DOHH2 (cell line): Measurements from ENCODE around the gene CASKIN1.

Experiments used
- CTCF ChIP-seq: fragments of 200-600 bp; sonication (generic); IDR thresholded peaks from one replicate; pipeline ENCODE4 v1.5.1; 2014; ENCODE audit warnings: antibody characterized with exemption, mild to moderate bottlenecking, low read depth, low read length; ENCODE audit not compliant: poor library complexity, severe bottlenecking
- EZH2phosphoT487 ChIP-seq: fragments of 200-600 bp; sonication (generic); IDR thresholded peaks from 2 replicates; pipeline ENCODE4 v1.6.1; 2017; ENCODE audit warnings: borderline replicate concordance, mild to moderate bottlenecking, antibody characterized with exemption, low read length, moderate library complexity, mixed read lengths

GRCh38 chr16:2242598-2242997 lies 46.2 kb upstream of the CASKIN1 start:
- TF ChIP-seq CTCF (no peak), EZH2phosphoT487 (no peak)
